ENCODE data around the gene GFY.

- TF ChIP-seq CTCF (IDR thresholded peaks at IDR 0.05), result no peak
- TF ChIP-seq POLR2AphosphoS5 (IDR thresholded peaks at IDR 0.05), result no peak
- TF ChIP-seq POLR2A (IDR thresholded peaks at IDR 0.05), result no peak
Measured at GRCh38 chr19:49459388-49459787, 34.2 kb downstream of the GFY start.

All from breast epithelium (tissue), 3 donors.